DMS53 (cell line): Measurements from ENCODE around the gene NXPE1.

Source experiments
- DNase-seq: peaks from one replicate; lab custom pipeline; 2025; lab: John Stamatoyannopoulos, UW

The NXPE1 gene

DNA sequence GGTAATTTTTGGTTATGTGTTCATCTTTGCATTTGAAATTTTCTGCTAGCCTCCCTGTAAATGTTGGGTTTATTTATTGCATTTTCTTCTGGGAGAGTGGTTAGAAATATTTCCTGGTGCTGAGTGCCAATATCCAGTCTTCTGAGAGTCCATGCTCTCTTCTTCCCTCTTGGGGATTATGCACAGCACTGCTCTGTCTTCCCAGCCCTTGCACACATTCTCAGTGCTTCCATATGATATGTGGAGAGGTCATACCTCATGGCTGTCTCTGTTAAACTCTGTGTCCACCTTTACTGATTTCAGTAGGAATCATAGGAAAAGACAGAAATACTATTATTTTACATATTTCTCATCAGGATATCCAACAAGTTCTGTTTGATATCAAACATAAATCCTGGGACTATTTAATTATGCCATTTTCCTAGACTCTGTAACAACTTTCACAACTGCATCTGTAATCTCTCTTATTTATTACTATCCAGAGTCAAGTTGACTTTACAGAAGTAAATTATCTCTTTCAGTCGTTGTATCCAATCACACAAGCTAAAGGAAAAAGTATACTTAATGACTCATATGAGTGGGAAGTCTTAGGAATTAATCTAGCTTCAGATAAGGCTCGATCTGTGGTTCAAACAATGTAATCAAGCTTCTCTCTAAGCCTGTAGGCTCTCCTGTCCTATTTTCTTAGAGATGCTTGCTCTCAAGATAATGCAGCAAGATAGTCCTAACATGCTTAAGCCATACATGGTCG is 2.7 kb upstream of the NXPE1 start:
- peak; percentile 41 for DNase-seq

DNA sequence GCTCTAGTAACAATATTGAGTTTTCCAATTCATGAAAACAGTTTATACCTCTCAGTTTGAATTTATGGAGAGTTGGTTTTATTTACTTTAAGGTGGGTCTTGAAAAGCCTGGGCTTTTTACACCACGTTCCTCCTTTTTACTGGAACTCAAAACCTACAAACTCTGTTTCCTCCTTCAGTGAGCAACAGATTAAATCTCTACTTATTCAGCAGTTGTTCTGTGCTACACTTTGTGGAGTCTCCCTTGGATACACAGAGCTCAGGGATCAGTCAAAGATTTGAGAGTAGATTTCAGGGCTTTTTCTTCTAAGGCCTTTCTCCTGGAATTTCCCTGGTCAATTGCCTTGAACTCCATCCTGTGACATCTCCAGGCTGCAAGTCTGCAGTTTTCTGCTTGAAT is 3.5 kb downstream of the NXPE1 start:
- DNase-seq, result no peak

DNA sequence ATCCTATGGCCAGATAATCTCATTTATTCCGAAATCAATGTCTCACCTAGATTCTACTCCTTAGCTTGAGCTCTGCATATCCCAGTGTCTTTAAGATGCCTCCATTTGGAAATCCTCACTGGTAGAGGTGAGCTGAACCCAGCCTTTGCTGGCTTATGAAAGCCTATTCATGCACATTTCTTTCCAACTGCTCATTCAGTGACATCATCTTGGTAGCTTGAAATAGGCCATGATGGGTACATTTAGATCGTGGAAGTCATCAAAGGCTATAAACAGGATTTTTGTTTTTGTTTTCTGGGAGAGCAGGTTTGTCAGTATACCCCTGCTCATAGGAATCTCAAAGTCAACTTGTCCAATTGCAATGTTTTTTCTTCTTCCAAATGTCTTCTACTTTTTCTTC is 6.0 kb downstream of the NXPE1 start:
- no peak for DNase-seq

DNA sequence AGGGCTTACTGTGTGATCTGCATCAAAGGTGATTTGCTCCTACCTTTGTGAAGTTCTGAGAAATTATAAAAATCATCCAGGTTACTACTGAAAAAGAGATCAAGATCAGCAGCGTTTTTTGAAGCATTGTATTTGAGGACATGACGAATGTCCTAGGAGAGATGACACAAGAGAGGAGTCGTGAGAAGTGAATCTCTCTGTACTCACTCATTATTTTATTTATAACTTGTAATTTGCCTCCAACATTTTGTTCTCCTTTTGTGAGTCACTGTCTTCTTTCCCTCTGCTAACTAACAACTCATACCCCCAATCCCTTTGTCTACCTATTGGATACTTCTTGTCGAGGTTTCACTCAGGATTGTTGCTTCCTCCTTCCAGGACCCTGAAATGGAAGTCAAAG is 8.6 kb downstream of the NXPE1 start:
- DNase-seq, result no peak

DNA sequence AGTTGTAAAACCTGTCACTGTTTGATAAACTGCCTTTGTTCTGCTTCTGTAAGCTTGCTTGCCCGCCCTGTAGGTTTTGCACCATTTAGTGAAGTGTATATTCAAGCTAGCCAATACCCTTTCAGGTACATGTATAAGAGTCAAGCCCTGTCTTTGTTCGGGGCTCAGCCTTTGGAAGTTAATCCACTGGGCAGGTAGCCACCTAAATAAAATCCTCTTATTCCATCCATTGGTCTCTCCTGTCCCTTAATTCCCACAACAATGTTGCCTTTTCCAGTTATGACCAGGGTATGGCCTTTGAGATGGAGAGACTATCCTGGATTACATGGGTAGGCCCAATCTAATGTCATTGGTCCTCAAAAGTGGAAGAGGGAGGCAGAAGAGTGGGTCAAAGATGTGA is 34.0 kb downstream of the NXPE1 start:
- peak; percentile 9 for DNase-seq

DNA sequence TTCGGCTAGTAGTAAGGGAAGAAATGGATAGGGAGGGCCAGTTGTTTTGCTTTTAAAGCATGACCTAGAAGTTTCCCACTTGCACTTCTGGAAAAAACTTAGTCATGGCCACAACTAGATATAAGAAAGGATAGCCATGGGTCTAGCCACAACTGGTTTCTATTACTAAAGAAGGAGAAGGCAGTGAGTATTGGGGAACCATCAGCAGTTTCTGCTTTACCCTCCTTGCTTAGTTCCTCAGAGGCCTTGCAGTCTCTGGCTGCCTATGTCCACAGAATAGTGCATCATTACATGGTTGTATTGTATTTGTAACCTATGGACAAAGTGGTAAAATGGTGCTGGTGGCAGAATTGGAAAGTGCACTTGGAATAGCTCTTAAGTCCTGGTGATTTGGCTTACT is 35.6 kb downstream of the NXPE1 start:
- DNase-seq, result no peak

DNA sequence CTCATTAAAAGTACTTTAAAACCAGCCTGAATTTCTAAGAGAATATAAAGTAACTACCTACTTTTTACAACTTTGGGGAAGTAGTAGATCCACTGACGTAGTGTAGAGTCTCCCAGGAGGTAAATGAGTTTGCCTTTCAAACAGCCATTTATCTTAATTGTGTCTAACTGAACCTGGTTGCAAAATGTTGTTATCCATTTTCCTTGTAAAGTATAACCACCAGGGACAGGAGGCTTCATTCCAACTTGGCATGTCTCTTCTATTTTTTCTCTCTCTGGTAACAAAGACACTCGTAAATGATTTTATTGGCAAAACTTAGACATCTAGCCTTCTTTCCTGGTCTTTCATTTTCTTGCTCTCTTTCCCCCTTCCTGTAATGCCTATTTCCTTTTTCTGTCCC is 36.9 kb downstream of the NXPE1 start:
- no peak for DNase-seq

DNA sequence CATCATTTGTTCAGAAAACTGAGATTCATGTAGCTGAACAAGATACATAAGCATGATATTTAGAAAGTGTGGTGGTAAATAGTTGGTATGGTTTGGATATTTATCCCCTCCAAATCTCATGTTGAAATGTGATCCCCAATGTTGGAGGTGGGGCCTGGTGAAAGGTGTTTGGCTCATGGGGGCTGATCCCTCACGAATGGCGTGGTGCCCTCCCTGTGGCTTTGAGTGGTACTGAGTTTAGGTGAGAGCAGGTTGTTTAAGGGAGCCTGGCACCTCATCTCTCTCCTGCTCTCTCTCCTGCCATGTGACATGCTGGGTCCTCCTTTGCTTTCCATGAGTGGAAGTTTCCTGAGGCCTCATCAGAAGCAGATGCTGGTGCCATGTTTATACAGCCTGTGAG is 48.1 kb downstream of the NXPE1 start:
- DNase-seq, result no peak

DNA sequence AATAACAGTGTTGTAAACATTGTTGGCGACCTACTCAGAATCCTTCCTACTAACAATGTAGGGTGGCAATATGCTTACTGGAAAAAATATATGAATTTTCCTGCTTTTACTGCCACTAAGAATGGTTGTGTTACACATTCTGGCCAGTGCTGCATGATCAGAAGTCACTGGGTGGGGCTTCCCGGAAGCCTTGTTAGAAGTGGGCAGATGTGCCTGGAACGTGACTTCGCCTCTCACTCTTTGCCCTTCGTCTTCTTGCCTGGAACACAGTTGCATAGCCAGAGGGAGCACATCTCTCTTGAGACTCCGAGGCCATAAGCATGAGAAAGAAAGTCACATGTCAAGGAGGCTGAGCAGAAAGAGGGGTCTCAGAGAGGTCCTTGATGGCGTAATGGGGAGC is 48.6 kb downstream of the NXPE1 start:
- DNase-seq, result no peak

DNA sequence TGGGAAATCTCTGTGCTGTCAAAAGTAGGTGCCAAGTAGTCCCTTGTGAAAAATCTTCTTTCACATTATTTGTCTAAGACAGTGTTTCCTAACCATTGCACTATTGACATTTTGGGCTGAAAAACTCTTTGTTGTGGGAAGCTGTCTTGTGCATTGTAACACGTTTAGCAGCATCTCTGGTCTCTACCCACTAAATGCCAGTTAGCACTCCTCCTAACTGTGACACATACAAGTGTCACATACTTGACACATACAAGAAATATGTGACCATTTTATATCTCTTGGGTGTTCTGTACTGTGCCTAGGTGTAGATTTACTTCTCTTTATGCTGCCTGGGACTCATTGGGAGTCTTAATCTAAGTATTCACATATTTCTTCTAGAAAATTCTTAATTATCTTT is 57.8 kb downstream of the NXPE1 start:
- DNase-seq, result no peak

DNA sequence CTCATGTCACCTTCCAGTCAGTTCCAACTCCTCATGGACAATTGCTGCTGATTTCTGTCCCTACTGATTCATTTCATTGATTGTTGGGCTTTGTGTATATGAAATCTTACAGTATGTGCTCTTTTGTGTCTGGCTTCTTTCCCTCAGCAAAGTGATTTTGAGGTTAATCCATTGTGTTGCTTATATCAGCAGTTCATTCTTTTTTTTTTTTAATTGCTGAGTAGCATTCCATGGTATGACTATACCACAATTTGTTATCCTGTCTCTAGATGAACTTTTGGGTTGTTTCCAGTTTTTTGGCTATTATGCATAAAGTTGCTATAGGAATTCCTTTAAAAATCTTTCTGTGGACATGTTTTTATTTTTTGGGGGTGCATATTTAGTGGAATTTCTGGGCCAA is 59.9 kb downstream of the NXPE1 start:
- DNase-seq, result no peak

DNA sequence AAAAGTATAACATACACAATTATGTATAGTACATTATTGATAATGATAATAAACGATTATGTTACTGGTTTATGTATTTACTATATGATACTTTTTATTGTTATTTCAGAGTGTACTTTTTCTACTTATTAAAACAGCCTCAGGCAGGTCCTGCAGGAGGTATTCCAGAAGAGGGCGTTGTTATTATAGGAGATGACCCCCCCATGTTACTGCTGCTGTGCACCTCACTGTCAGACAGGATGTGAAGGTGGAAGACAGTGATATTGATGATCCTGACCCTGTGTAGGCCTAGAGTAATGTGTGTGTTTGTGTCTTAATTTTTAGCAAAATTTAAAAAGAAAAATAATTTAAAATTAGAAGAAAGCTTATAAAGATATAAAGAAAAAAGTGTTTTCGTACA is 62.8 kb downstream of the NXPE1 start:
- DNase-seq, result peak; percentile 40

DNA sequence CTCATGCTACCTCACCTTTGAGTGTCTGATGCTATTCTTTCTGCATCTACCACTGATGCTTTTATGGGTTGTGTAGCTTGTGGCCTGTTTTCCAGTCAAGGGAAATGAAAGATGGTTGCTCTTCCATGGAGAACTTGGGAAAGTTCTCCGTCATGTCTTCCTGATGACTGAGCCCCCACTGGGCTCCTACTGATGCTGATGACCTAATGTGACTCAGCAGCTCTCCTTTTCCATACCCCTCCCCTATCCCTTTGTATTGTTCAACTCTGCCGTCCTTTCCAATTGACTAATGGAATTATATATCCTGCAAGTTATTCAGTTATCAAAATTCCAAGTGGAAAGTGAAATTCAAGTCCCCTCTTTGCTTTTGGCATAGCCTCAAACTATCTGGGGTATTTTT is 75.8 kb downstream of the NXPE1 start:
- no peak for DNase-seq

DNA sequence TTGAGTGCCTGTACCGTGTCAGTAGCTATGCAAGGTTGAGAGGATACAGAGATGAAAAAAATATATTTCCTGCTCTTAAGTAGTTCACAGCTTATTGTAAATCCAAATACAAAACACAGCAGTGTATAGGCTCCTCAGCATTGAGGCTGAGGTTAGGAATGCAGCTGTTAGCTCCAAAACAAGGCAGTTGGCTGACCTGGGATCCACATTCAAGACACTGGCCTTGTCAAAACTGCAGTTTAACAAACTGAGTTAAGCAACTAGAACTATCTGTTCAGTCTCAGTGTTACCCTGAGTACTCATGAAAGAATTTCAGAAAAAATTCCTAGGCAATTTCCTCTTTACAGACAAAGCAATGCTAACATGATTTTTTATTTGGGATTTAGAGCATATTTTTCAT is 77.6 kb downstream of the NXPE1 start:
- peak; percentile 31 for DNase-seq

DNA sequence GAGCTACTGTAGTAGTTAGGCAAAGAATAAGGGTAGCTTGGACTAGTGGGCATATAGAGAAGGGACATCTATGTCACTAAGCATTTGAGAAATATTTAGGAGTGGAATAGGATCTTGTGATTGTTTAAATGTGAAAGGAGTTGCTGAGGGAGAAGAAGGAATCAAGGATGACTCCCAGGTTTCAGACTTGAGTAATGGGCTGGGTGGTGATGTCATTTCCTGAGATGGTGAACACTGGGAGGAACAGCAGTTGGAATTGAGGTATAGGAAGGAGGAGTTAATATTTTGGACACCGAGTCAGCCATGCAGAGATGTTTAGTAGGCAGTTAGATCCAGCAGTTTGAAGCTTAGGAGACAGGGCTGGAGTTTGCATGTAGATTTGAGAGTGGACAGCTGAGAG is 80.3 kb downstream of the NXPE1 start:
- DNase-seq, result no peak

DNA sequence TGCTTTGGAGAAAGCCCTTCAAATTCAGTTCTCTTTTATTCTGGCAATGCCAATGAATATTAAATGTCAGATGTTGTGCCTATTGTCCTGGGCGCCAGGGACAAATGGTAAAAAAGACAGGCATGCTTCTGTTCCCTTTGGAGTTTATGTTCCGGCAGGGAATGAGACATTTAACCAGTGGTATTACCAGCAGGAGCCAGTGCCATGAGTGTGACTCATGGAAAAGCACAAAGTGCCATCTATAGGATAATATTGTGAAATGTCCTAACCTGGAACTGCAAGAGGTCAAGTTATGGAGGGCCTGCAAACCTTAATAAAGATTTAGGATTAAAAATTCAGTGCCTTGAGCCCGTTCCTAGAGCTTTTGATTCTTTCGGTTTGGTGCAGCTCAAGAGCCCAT is 80.9 kb downstream of the NXPE1 start:
- peak; percentile 14 for DNase-seq

DNA sequence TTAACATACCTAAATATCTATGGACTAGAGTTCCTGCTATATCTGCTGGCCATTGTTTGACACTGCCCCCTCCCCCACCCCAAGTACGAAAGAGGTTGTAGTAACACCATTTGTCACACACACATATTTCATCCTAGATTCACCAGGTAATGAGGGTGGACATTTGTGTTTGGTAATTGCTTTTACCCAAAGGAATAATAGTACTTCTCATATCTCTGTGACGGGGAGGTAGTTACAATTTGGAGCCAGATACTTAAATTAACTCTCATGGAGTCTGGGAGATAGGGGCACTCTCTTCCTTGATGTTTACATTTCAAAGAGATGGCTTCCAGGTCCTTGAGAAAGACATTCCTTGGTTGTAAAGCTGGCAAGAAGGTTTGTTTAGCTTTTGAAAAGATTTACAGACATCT is 81.7 kb downstream of the NXPE1 start:
- DNase-seq, result no peak

DNA sequence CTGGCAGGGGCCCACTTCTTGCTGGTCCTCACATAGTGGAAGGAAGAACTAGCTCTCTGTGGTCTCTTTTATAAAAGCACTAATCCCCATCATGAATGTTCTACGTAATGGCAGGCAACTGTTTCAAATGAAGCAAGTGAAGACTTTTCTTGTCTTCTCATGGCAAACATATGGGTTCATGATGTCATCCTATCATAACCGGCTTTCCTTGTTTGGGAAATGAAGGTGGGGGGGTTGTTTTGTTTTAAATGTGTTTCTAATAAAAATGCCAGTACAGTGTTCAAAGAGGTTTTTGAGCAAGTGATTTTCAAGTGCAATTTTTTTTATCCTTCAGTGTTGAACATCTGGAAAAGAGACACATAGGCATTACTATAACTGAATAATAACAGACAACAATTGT is 87.0 kb downstream of the NXPE1 start:
- no peak for DNase-seq
